Kidney (tissue), 14 donors: ENCODE data around the gene IPO4. TPM values are rescaled to one million over a fixed set of nuclear protein-coding genes. Genes with fewer than 3 reads are reported as not detected.

Source experiments
- DNase-seq, 5 donors: peaks; one replicate each; pipeline ENCODE4 v3.0.0-alpha.2; 2013 to 2020
- FAIRE-seq: peaks from 2 replicates; lab custom pipeline; 2012; peaks lifted over from hg19 to GRCh38; lab: Jason Lieb, UNC
- H3K27ac ChIP-seq, 2 donors: one replicate each; pipeline ENCODE4 v1.7.0; 2013; ENCODE audit warnings: low read depth in 2 of 2, low read length in 2 of 2, inconsistent platforms in 1 of 2
- H3K27me3 ChIP-seq: one replicate; pipeline ENCODE4 v1.7.1; 2013; ENCODE audit warnings: low read length, inconsistent platforms; ENCODE audit not compliant: control insufficient read depth, insufficient read depth
- H3K36me3 ChIP-seq, 3 donors: one replicate each; pipeline versions ENCODE4 v1.7.0 to v1.7.1; 2013; ENCODE audit warnings: low read length in 3 of 3, control low read depth in 1 of 3, inconsistent platforms in 1 of 3; ENCODE audit not compliant: insufficient read depth in 3 of 3, control insufficient read depth in 2 of 3
- H3K4me1 ChIP-seq, 3 donors: one replicate each; pipeline versions ENCODE4 v1.7.0 to v1.7.1; 2013; ENCODE audit warnings: low read length in 3 of 3, inconsistent platforms in 1 of 3, low read depth in 1 of 3; ENCODE audit not compliant: control insufficient read depth in 2 of 3, insufficient read depth in 2 of 3
- H3K4me3 ChIP-seq, 3 donors: one replicate each; pipeline versions ENCODE4 v1.7.0 to v1.8.1; 2013; ENCODE audit warnings: low read length in 3 of 3, control low read depth in 1 of 3, inconsistent platforms in 1 of 3
- H3K9ac ChIP-seq, 3 donors: one replicate each; pipeline versions ENCODE4 v1.7.0 to v1.7.1; 2013; ENCODE audit warnings: low read length in 3 of 3, control low read depth in 1 of 3, inconsistent platforms in 1 of 3
- H3K9me3 ChIP-seq, 3 donors: one replicate each; pipeline versions ENCODE4 v1.7.0 to v1.7.1; 2013; ENCODE audit warnings: low read length in 3 of 3, control low read depth in 1 of 3, inconsistent platforms in 1 of 3; ENCODE audit not compliant: control insufficient read depth in 2 of 3, insufficient read depth in 1 of 3
- intact Hi-C: fragments of 100-400 bp; cut with DNase I; formaldehyde crosslinking; loops from one replicate; pipeline ENCODE4 v1.11.1; 2022
- polyA plus RNA-seq: library from polyadenylated mRNA; stranded (reverse); fragments of 350-450 nt; fragmentation: Illumina TruSeq; extraction: RNeasy Lipid Tissue Mini Kit (QIAGEN cat#74804); gene quantifications from one replicate; pipeline ENCODE4 v1.2.3, GENCODE V29; 2014; ENCODE audit warnings: low read depth, low replicate concordance; ENCODE audit not compliant: insufficient read depth
- total RNA-seq: library from RNA; stranded (reverse); fragmentation: NEBNext Ultra II Directional; extraction: Animal tissue kit (Norgen Biotek cat#: 25700); gene quantifications from one replicate; pipeline ENCODE4 v1.2.1, GENCODE V29; 2021
- TF ChIP-seq, protein P1 (sequence below): IDR thresholded peaks from 3 replicates; pipeline ENCODE4 v1.5.1; 2012; ENCODE audit warnings: mild to moderate bottlenecking, moderate library complexity, borderline replicate concordance; ENCODE audit not compliant: insufficient read depth; ENCODE audit errors: extremely low read depth
- donor health status: control.
- donor health status: control.
- donor health status: control.
- donor health status: control.
- donor health status: control.
- donor health status: DM: yes; HTN: yes; CAD: no.
- donor health status: Normal renal cell carcinoma (clear cell type).

Gene IPO4
- total and polyA plus RNA-seq, 2 donors from 2014 or later: 22.2 to 49.5 TPM

DNA sequence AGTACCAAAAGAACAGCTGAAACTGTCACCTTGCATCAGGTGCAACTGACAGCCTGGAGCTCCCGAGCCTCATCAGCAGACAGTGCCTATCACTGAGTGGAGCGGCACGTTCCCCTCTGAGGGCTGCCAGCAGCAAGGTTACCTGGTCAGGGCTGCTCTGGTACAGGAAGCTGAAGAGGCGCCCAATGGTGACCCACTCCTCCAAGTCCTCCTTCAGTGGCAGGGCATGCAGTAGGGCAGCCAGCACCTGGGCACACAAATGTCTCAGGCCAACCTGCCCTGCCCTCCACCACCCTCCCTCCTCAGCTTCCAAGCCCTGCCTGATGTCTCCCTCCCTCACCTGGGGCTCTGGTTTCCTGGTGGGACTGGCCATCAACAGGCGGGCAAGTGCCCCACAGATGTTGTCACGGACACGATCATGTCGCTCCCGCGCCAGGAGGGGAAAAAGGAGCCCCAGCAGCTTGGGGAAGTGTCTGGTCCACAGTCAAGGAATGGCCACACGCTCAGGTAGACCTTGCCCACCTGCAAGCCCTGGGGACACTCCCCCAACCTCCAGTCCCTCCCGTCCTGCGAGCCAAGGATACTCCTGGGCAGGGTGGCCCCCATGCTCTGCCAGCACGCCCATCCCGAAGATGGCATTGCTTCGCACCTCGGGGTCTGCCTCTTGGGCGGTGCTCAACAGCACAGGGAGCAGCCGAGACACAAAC is 7.1 kb downstream of the IPO4 start:
- H3K27me3 ChIP-seq: no peaks in the 10 kb centered on the region
- DNase-seq (peak in 1 of 5 donors; percentile 72), FAIRE-seq (no peak)
- peak overlapping the region; percentile 39 to 92 for H3K27ac ChIP-seq
- no peaks in the 10 kb centered on the region for H3K9me3 ChIP-seq
- no peak overlapping the region for H3K9ac ChIP-seq
- H3K36me3 ChIP-seq: peaks cover 0 to 43% (median 27%) of the 10 kb centered on the region in 3 donors
- intact Hi-C loops: no loop called here
- no peak overlapping the region for H3K4me3 ChIP-seq
- TF ChIP-seq, protein P1, sequence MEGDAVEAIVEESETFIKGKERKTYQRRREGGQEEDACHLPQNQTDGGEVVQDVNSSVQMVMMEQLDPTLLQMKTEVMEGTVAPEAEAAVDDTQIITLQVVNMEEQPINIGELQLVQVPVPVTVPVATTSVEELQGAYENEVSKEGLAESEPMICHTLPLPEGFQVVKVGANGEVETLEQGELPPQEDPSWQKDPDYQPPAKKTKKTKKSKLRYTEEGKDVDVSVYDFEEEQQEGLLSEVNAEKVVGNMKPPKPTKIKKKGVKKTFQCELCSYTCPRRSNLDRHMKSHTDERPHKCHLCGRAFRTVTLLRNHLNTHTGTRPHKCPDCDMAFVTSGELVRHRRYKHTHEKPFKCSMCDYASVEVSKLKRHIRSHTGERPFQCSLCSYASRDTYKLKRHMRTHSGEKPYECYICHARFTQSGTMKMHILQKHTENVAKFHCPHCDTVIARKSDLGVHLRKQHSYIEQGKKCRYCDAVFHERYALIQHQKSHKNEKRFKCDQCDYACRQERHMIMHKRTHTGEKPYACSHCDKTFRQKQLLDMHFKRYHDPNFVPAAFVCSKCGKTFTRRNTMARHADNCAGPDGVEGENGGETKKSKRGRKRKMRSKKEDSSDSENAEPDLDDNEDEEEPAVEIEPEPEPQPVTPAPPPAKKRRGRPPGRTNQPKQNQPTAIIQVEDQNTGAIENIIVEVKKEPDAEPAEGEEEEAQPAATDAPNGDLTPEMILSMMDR: no peak
- peaks cover 0 to 18% (median 15%) of the 10 kb centered on the region in 3 donors for H3K4me1 ChIP-seq

DNA sequence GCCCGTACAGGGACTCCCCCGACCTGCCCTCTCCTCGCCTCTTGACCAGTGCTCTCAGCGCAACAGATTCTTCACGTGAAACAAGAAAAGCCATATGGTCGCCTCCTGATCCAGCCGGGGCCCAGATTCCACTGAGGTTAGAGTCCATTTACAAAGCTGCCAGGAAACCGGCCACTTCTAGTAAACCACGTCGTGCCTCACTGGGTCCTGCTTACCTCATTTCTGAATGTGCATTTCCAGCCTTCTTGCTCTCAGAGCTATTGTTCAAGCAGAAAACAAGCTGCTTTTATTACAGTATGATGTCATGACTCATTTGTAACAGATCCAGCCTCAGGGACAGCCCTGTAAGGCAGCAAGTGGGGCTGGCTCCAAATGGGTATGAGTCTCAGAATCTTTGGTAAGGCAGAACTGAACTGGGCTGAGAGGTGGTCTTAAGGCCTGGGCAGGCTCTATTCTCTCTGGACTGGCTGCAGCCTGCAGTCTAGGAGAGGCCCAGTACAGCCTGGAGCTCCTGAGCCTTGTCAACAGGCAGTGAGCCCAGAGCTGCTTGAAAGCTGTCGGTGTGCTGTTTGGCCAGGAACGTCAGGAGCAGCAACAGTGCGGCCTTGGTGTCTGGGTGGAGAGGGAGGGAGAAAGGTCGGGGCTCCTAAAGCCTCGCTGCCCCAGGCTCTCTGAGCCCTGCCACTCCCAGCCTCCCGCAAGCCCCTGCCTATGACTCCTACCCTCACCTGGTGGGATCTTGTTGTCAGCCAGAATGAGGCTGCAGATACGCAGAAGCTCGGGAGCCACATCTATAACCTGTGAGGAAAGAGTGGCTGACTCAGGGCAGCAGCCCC is 8.4 kb downstream of the IPO4 start:
- Histone ChIP-seq H3K4me1 (peaks cover 0 to 18% (median 15%) of the 10 kb centered on the region in 3 donors), H3K4me3 (no peak overlapping the region), H3K36me3 (peaks cover 0 to 30% (median 22%) of the 10 kb centered on the region in 3 donors), H3K9me3 (no peaks in the 10 kb centered on the region), H3K9ac (peak overlapping the region in 1 of 3 donors; percentile 67), H3K27ac (peak overlapping the region; percentile 89 to 92), H3K27me3 (no peaks in the 10 kb centered on the region)
- peak in 4 of 5 donors; percentile 68 to 85 (median 78) for DNase-seq
- intact Hi-C loops: no loop called here
- TF ChIP-seq, protein P1: no peak
- peak; percentile 60 for FAIRE-seq

DNA sequence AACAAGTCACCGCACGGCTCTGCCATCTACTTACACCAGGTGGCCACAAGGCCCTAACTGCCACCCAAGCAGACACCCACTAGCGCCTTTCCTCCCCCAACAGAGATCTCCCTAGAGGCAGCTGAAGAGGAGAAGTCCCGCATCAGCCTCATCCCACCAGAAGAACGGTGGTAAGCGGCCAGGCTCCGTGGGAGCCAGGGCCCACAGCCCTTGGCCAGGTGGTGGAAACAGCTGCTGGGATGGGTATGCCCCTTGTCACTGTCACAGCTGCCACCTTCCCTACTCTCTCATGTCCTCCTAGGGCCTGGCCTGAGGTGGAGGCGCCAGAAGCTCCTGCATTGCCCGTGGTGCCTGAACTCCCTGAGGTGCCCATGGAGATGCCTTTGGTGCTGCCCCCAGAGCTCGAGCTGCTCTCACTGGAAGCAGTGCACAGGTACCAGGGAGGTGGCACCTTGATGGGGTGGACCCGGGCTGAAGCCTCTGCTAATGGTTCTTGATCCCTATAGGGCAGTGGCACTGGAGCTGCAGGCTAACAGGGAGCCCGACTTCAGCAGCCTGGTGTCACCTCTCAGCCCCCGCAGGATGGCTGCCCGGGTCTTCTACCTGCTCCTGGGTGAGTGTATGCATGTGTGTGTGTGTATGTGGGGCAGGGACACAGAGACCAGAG is 9.2 kb downstream of the IPO4 start:
- Histone ChIP-seq H3K27ac (peak overlapping the region; percentile 71 to 85), H3K27me3 (no peaks in the 10 kb centered on the region), H3K36me3 (peaks cover 0 to 27% (median 18%) of the 10 kb centered on the region in 3 donors), H3K9me3 (no peaks in the 10 kb centered on the region), H3K4me3 (no peak overlapping the region), H3K9ac (peak overlapping the region in 1 of 3 donors; percentile 67), H3K4me1 (peaks cover 0 to 18% (median 15%) of the 10 kb centered on the region in 3 donors)
- TF ChIP-seq, protein P1: no peak
- DNase-seq (no peak), FAIRE-seq (no peak)
- intact Hi-C loops: no loop called here
